SK-N-SH treated with all-trans-retinoic acid at 6 μM for 48 hours (cell line): ENCODE data around the gene LDB1.

Source experiments
- ATAC-seq: fragments of 200-7000 bp; cut with Tn5 transposase; 3 replicates; pipeline ENCODE4 v1.9.1; 2020; ENCODE audit warnings: mild to moderate bottlenecking, moderate library complexity
- ARNTL ChIP-seq: fragments of 450-650 bp; formaldehyde crosslinking; IDR thresholded peaks from 2 replicates; pipeline ENCODE4 v1.5.0; 2020; ENCODE audit warnings: low read depth, mild to moderate bottlenecking, moderate library complexity, borderline replicate concordance
- BACH2 ChIP-seq: fragments of 250-450 bp; sonication (Bioruptor Pico); IDR thresholded peaks from 2 replicates; pipeline ENCODE4 v1.9.0; 2021; ENCODE audit warnings: mild to moderate bottlenecking, borderline replicate concordance
- CREB5 ChIP-seq: fragments of 250-450 bp; sonication (Bioruptor Pico); IDR thresholded peaks from 2 replicates; pipeline ENCODE4 v1.5.1; 2020; ENCODE audit warnings: low read depth, mild to moderate bottlenecking, moderate library complexity
- CSRNP3 ChIP-seq: fragments of 250-450 bp; sonication (Bioruptor Pico); IDR thresholded peaks from 2 replicates; pipeline ENCODE4 v1.5.1; 2021; ENCODE audit warnings: mild to moderate bottlenecking, moderate library complexity
- GLIS3 ChIP-seq: fragments of 250-450 bp; sonication (Bioruptor Pico); IDR thresholded peaks from 2 replicates; pipeline ENCODE4 v1.5.0; 2020; ENCODE audit warnings: mild to moderate bottlenecking, moderate library complexity
- ISL1 ChIP-seq: fragments of 250-450 bp; sonication (Bioruptor Pico); IDR thresholded peaks from 2 replicates; pipeline ENCODE4 v2.1.2; 2022; ENCODE audit warnings: mild to moderate bottlenecking, moderate library complexity
- OSR1 ChIP-seq: fragments of 250-450 bp; sonication (Bioruptor Pico); IDR thresholded peaks from 2 replicates; pipeline ENCODE4 v1.8.0; 2022; ENCODE audit warnings: moderate library complexity, mild to moderate bottlenecking, inconsistent platforms
- PATZ1 ChIP-seq: fragments of 250-450 bp; sonication (Bioruptor Pico); IDR thresholded peaks from 2 replicates; pipeline ENCODE4 v1.8.0; 2020; ENCODE audit warnings: mild to moderate bottlenecking, moderate library complexity, borderline replicate concordance
- PPARA ChIP-seq: fragments of 250-450 bp; sonication (Bioruptor Pico); IDR thresholded peaks from 2 replicates; pipeline ENCODE4 v1.5.0; 2020; ENCODE audit warnings: mild to moderate bottlenecking, borderline replicate concordance
- RARB ChIP-seq: fragments of 250-450 bp; sonication (Bioruptor Pico); IDR thresholded peaks from 2 replicates; pipeline ENCODE4 v1.8.0; 2021; ENCODE audit warnings: mild to moderate bottlenecking, moderate library complexity
- ZFP3 ChIP-seq: fragments of 250-450 bp; sonication (Bioruptor Pico); IDR thresholded peaks from 2 replicates; pipeline ENCODE4 v1.5.0; 2020; ENCODE audit warnings: mild to moderate bottlenecking, moderate library complexity
- ZFP30 ChIP-seq: fragments of 450-650 bp; formaldehyde crosslinking; IDR thresholded peaks from 2 replicates; pipeline ENCODE4 v1.5.0; 2022; ENCODE audit warnings: mild to moderate bottlenecking, moderate library complexity
- ZNF565 ChIP-seq: fragments of 450-650 bp; formaldehyde crosslinking; conservative IDR thresholded peaks from 2 replicates; pipeline ENCODE4 v1.5.0; 2020; ENCODE audit warnings: low read depth, mild to moderate bottlenecking, moderate library complexity
- ZNF70 ChIP-seq: fragments of 450-650 bp; formaldehyde crosslinking; IDR thresholded peaks from 2 replicates; pipeline ENCODE4 v1.5.0; 2020; ENCODE audit warnings: mild to moderate bottlenecking, moderate library complexity
- TF ChIP-seq, protein P1 (sequence below): fragments of 250-450 bp; sonication (Bioruptor Pico); IDR thresholded peaks from 2 replicates; pipeline ENCODE4 v1.8.0; 2021; ENCODE audit warnings: low read depth, mild to moderate bottlenecking, moderate library complexity, borderline replicate concordance
- TF ChIP-seq, protein P2 (sequence below): fragments of 250-450 bp; sonication (Bioruptor Pico); IDR thresholded peaks from 2 replicates; pipeline ENCODE4 v1.5.0; 2020; ENCODE audit warnings: mild to moderate bottlenecking, moderate library complexity

LDB1 gene

DNA sequence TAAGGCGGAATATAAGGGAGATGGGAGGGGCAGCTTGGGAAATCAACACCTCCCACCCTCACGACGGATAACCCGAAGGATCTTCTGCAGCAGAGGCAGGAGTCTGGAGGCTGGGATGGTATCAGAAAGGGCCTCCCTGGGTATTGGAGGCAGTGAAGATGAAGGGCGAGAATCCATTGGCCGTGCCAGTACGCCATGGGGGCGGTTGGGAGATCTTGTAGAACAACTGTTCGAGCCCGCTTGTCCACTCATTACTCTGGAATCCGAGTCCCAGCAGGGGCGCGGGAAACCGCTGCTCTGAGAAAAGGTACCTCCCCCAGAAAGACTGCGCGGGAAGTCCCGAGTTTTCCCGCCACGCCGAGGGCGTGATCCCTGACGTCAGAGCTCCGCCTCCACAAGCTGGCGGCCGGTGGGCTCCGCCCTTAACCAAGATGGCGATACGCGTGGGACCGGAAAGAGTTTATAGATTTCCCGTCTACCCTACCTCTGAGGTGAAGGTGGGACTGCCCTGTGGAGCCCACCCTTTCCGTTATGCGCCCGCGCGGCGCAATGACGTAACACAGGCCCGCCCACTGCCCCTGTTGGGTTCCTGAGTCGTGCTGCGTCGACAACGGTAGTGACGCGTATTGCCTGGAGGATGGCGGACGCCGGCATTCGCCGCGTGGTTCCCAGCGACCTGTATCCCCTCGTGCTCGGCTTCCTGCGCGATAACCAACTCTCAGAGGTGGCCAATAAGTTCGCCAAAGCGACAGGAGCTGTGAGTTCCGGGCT is 31.8 kb upstream of the LDB1 start, which contains the start of gene NOLC1 (continued):
- no peak for TF ChIP-seq CSRNP3 (CRISPR knock-in tag)
- TF ChIP-seq, protein P1, sequence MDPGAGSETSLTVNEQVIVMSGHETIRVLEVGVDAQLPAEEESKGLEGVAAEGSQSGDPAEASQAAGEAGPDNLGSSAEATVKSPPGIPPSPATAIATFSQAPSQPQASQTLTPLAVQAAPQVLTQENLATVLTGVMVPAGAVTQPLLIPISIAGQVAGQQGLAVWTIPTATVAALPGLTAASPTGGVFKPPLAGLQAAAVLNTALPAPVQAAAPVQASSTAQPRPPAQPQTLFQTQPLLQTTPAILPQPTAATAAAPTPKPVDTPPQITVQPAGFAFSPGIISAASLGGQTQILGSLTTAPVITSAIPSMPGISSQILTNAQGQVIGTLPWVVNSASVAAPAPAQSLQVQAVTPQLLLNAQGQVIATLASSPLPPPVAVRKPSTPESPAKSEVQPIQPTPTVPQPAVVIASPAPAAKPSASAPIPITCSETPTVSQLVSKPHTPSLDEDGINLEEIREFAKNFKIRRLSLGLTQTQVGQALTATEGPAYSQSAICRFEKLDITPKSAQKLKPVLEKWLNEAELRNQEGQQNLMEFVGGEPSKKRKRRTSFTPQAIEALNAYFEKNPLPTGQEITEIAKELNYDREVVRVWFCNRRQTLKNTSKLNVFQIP (CRISPR knock-in tag), result no peak
- TF ChIP-seq BACH2 (CRISPR knock-in tag), result no peak

GRCh38 chr10:102150970-102151773 is 31.0 kb upstream of the LDB1 start:
- peak; percentile 20 for ATAC-seq
- TF ChIP-seq GLIS3 (CRISPR knock-in tag), result no peak
- TF ChIP-seq, protein P1 (CRISPR knock-in tag), result no peak
- no peak for TF ChIP-seq PATZ1 (CRISPR knock-in tag)
- no peak for TF ChIP-seq ZNF565 (CRISPR knock-in tag)
- no peak for TF ChIP-seq RARB (CRISPR knock-in tag)
- no peak for TF ChIP-seq ARNTL (CRISPR knock-in tag)
- TF ChIP-seq ZFP30 (CRISPR knock-in tag), result no peak
- no peak for TF ChIP-seq OSR1 (CRISPR knock-in tag)
- no peak for TF ChIP-seq CSRNP3 (CRISPR knock-in tag)
- no peak for TF ChIP-seq ZNF70 (CRISPR knock-in tag)
- no peak for TF ChIP-seq CREB5 (CRISPR knock-in tag)
- no peak for TF ChIP-seq ZFP3
- TF ChIP-seq, protein P2, sequence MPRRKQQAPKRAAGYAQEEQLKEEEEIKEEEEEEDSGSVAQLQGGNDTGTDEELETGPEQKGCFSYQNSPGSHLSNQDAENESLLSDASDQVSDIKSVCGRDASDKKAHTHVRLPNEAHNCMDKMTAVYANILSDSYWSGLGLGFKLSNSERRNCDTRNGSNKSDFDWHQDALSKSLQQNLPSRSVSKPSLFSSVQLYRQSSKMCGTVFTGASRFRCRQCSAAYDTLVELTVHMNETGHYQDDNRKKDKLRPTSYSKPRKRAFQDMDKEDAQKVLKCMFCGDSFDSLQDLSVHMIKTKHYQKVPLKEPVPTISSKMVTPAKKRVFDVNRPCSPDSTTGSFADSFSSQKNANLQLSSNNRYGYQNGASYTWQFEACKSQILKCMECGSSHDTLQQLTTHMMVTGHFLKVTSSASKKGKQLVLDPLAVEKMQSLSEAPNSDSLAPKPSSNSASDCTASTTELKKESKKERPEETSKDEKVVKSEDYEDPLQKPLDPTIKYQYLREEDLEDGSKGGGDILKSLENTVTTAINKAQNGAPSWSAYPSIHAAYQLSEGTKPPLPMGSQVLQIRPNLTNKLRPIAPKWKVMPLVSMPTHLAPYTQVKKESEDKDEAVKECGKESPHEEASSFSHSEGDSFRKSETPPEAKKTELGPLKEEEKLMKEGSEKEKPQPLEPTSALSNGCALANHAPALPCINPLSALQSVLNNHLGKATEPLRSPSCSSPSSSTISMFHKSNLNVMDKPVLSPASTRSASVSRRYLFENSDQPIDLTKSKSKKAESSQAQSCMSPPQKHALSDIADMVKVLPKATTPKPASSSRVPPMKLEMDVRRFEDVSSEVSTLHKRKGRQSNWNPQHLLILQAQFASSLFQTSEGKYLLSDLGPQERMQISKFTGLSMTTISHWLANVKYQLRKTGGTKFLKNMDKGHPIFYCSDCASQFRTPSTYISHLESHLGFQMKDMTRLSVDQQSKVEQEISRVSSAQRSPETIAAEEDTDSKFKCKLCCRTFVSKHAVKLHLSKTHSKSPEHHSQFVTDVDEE, result no peak
- TF ChIP-seq PPARA, result no peak
- TF ChIP-seq ISL1, result no peak
- TF ChIP-seq, all 23 proteins: peak for 0
